ENCODE measurements around the gene CHCHD1. TPM values are rescaled to one million over a fixed set of nuclear protein-coding genes. Genes with fewer than 3 reads are reported as not detected.

The CHCHD1 gene
- total and polyA plus RNA-seq, 2 experiments from 2014 or later: 40.6 to 187 TPM

DNA sequence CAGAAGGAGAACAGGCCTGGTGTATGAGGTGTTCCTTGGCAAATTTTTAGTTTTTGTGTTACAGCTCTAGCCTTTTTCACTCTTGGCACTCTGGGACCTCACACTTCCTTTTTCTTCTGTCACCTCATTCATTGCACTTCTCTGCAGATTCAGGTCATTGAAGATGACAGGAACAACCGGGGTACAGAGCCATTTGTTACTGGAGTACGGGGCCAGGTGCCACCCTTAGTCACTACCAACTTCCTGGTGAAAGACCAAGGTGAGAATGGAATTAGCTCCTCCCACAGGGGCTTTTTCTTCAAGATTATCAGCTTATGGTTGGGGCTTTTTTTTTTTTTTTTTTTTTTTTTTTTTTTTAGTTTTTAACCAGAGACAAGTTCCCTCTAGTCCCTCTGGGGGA is 18.5 kb upstream of the CHCHD1 start:
- Histone ChIP-seq H3K79me2 (replicated peaks; ENCODE audit: insufficient read depth) (no peaks in the 10 kb centered on the region), H3K4me3 (no peak overlapping the region), H3K4me2 (no peak overlapping the region), H3K27ac (ENCODE audit: low read depth) (no peak overlapping the region), H3K4me1 (ENCODE audit: insufficient read depth) (no peaks in the 10 kb centered on the region), H3K36me3 (ENCODE audit: insufficient read depth) (peaks cover 35% of the 10 kb centered on the region), H3K9me2 (ENCODE audit: insufficient read depth) (no peaks in the 10 kb centered on the region), H3K27me3 (ENCODE audit: insufficient read depth) (no peaks in the 10 kb centered on the region), H3F3A (replicated peaks; ENCODE audit: low read depth) (no peaks in the 10 kb centered on the region), H4K20me1 (replicated peaks; ENCODE audit: insufficient read depth) (peaks cover 9% of the 10 kb centered on the region; the same call in 1 of the 2 replicates), H2AFZ (no peak overlapping the region)
- no peak overlapping the region for H3K4me3 Mint-ChIP-seq
- TF ChIP-seq EZH2 (IDR thresholded peaks at IDR 0.05; ENCODE audit: low read depth, unreplicated experiment): no peak
- TF ChIP-seq ZNF462 (CRISPR knock-in tag; IDR thresholded peaks at IDR 0.05): no peak
- TF ChIP-seq CTCF (conservative IDR thresholded peaks at IDR 0.05; ENCODE audit: low read depth in 2 of 2): no peak
- no peak for TF ChIP-seq REST (IDR thresholded peaks at IDR 0.05; ENCODE audit: unreplicated experiment)
- TF ChIP-seq NANOG (IDR thresholded peaks at IDR 0.05; ENCODE audit: borderline replicate concordance): no peak
- TF ChIP-seq ZNF114 (CRISPR knock-in tag; IDR thresholded peaks at IDR 0.05): no peak
- no peak for TF ChIP-seq EZH2phosphoT487 (IDR thresholded peaks at IDR 0.05; ENCODE audit: unreplicated experiment)
- TF ChIP-seq ZNF331 (CRISPR knock-in tag; IDR thresholded peaks at IDR 0.05; ENCODE audit: low read depth): no peak
- TF ChIP-seq STAT1 (IDR thresholded peaks at IDR 0.05; ENCODE audit: unreplicated experiment): no peak
- TF ChIP-seq JUNB (IDR thresholded peaks at IDR 0.05; ENCODE audit: unreplicated experiment): no peak
- no peak for TF ChIP-seq CREB1 (CRISPR knock-in tag; IDR thresholded peaks at IDR 0.05; ENCODE audit: low read depth)
- TF ChIP-seq POLR2AphosphoS5 (IDR thresholded peaks at IDR 0.05; ENCODE audit: low read depth): no peak
- TF ChIP-seq, protein P1, sequence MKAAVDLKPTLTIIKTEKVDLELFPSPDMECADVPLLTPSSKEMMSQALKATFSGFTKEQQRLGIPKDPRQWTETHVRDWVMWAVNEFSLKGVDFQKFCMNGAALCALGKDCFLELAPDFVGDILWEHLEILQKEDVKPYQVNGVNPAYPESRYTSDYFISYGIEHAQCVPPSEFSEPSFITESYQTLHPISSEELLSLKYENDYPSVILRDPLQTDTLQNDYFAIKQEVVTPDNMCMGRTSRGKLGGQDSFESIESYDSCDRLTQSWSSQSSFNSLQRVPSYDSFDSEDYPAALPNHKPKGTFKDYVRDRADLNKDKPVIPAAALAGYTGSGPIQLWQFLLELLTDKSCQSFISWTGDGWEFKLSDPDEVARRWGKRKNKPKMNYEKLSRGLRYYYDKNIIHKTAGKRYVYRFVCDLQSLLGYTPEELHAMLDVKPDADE (IDR thresholded peaks at IDR 0.05): no peak
- peaks cover 54% of the 10 kb centered on the region for H3K36me3 Mint-ChIP-seq (ENCODE audit: low read depth)
- no peaks in the 10 kb centered on the region for H3K4me1 Mint-ChIP-seq
- no peaks in the 10 kb centered on the region for H3K9me3 Mint-ChIP-seq
- ATAC-seq (no peak), DNase-seq (ENCODE audit: low spot score) (no peak)
- peaks cover 1% of the 10 kb centered on the region for H3K27me3 Mint-ChIP-seq (ENCODE audit: insufficient read depth, low read depth, poor library complexity)
- H3K27ac Mint-ChIP-seq: no peak overlapping the region
